ENCODE measurements around the gene URB1. TPM values are rescaled to one million over a fixed set of nuclear protein-coding genes. Genes with fewer than 3 reads are reported as not detected.

The URB1 gene
- total and polyA plus RNA-seq, 8 donors: 11.4 to 15.7 (median 14.2) TPM

DNA sequence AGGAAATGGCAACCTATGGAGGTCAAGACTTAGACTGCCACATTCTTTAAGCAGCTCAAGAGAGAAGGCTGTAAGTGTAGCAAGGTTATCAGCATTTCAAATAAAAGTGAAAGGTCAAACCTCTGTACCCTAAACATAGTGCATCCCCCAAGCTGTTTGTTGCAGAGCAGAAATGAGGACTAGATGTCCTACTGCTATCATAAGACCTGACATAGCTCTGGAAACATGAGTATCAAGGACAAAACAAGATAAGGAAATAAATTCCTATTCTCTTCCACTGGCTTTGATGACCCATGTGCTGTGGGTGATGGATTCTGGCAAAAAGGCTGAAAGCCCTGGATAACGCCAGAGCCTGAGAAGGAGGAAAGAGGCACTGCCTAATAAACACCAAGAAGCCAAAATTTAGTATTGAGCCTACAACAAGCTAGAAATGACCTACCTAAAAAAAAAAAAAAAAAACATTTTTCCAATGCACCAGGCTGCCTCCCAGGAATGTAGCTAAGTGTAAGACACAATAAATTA lies 35.9 kb downstream of the URB1 start:
- Histone ChIP-seq H3K27ac (no peak overlapping the region), H3K9me3 (no peaks in the 10 kb centered on the region), H3K36me3 (peaks cover 4 to 99% of the 10 kb centered on the region in 2 donors), H3K27me3 (no peaks in the 10 kb centered on the region), H3K4me1 (no peaks in the 10 kb centered on the region), H3K4me3 (no peak overlapping the region)
- ATAC-seq (no peak), DNase-seq (no peak)
- intact Hi-C loops (cut with DNase I): no loop called here
- no peak for TF ChIP-seq CTCF (IDR thresholded peaks at IDR 0.05)

DNA sequence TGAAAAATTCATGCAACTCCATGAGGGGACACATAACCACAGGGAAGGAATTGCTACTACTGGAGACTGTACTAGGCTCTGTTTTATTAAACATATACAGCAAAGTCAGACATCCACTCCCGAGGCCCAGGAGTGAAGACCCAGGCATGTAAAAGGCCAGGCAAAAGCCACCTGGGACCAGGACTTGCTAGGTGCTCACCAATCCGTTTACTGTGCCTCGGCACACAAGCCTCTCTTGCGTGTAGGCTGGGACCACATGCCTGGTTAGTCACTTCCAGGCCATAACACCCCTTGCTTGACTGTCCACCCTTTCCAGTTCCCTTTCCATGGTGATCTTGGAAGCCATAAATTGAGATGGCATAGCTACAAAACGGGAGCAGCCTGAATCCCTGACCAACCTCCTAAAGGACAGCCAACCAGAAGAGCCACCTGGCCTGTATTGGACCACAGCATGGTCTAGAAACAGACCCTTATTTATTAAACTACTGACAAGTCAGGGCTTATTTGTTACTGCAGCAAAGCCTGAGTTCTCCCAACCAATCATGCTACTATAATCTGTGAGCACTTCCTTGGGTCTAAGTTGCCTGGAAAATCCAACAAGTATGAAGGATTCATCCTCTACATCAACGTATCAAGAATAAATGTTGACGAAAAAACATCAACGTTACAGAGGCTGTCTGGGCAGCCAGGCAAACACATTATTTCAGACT lies 39.7 kb downstream of the URB1 start:
- no peak overlapping the region for H3K4me3 ChIP-seq
- TF ChIP-seq CTCF (IDR thresholded peaks at IDR 0.05): no peak
- H3K4me1 ChIP-seq: no peaks in the 10 kb centered on the region
- DNase-seq (no peak), ATAC-seq (no peak)
- intact Hi-C loops (cut with DNase I): no loop called here
- no peaks in the 10 kb centered on the region for H3K9me3 ChIP-seq
- no peak overlapping the region for H3K27ac ChIP-seq
- no peaks in the 10 kb centered on the region for H3K27me3 ChIP-seq
- peaks cover 4 to 99% of the 10 kb centered on the region in 2 donors for H3K36me3 ChIP-seq

DNA sequence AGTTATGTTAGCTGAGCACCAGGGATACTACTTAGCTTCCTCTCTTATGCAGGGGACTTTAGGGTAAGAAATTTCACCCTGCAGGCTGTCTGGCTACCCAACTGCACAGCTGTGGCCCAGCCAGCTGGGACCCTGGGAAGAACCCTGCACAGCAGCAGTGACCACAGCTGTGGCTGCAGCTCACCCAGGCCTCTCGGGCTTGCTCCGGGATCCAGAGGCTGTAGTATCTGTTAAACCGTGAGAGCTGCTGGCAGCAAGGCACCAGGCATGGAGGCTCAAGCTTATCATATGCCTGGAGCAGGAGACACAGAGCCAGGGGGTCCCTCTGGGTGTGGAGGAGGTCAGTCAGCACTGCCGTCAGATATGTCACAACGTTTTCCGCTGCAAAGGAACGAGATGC lies 40.3 kb downstream of the URB1 start:
- Histone ChIP-seq H3K4me1 (no peaks in the 10 kb centered on the region), H3K27me3 (no peaks in the 10 kb centered on the region), H3K9me3 (no peaks in the 10 kb centered on the region), H3K4me3 (no peak overlapping the region), H3K27ac (no peak overlapping the region), H3K36me3 (peaks cover 4 to 99% of the 10 kb centered on the region in 2 donors)
- intact Hi-C loops (cut with DNase I): no loop called here
- TF ChIP-seq CTCF (IDR thresholded peaks at IDR 0.05): no peak
- no peak for DNase-seq
- no peak for ATAC-seq

DNA sequence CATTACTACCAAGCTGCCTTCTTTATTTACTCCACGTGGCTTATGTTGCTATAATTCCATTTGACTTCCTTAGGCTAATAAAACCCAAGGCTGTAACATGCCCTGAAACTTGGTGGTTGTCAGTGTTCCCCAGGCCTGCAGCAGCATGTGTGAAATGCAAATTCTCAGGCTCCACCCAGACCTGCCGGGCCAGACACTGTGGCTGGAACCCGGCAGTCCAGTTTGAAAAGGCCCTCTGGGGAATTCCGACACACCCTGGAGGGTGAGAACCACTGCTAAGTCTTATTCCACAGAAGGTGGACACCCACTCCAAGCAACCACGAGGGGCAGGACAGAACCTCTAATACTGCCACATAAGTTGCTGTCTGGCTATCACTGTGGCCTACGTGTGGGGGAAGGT lies 41.4 kb downstream of the URB1 start:
- DNase-seq (no peak), ATAC-seq (peak; percentile 38)
- Histone ChIP-seq H3K27ac (no peak overlapping the region), H3K27me3 (no peaks in the 10 kb centered on the region), H3K9me3 (no peaks in the 10 kb centered on the region), H3K4me1 (no peaks in the 10 kb centered on the region), H3K36me3 (peaks cover 4 to 100% of the 10 kb centered on the region in 2 donors), H3K4me3 (no peak overlapping the region)
- intact Hi-C loops (cut with DNase I): no loop called here
- no peak for TF ChIP-seq CTCF (IDR thresholded peaks at IDR 0.05)

- no peaks in the 10 kb centered on the region for H3K27me3 ChIP-seq
- no peaks in the 10 kb centered on the region for H3K9me3 ChIP-seq
- no peak for ATAC-seq
- H3K36me3 ChIP-seq: peaks cover 4 to 100% of the 10 kb centered on the region in 2 donors
- H3K4me1 ChIP-seq: no peaks in the 10 kb centered on the region
- no peak overlapping the region for H3K4me3 ChIP-seq
- TF ChIP-seq CTCF (IDR thresholded peaks at IDR 0.05): no peak
- DNase-seq: no peak
- intact Hi-C loops (cut with DNase I): no loop called here
- no peak overlapping the region for H3K27ac ChIP-seq
Measured at GRCh38 chr21:32350981-32351380, 41.8 kb downstream of the URB1 start.
